ENCODE measurements around the gene FAM50B.

Gene FAM50B

GRCh38 chr6:3859878-3860552, 10.8 kb downstream of the FAM50B start:
- no peak overlapping the region for H3K27ac ChIP-seq (ENCODE audit: extremely low read depth, low read depth, low read length)
- no peaks in the 10 kb centered on the region for H3K4me1 ChIP-seq (ENCODE audit: control insufficient read depth, insufficient read depth, low read length)
- no peak overlapping the region for H3K4me3 ChIP-seq (ENCODE audit: low read depth, low read length)
- ChIA-PET POLR2A (no interaction called here), CTCF (interaction anchor here (0.9 to 5.0 kb wide), 2 partner anchors 11 to 73 kb away, joined by 3 to 31 read pairs; partner anchors contain the start of gene FAM50B)
- H3K36me3 ChIP-seq (ENCODE audit: control insufficient read depth in 2 of 2, insufficient read depth in 1 of 2, low read length in 2 of 2): no peaks in the 10 kb centered on the region
- H3K9me3 ChIP-seq (ENCODE audit: control insufficient read depth, insufficient read depth, low read depth, low read length): no peaks in the 10 kb centered on the region
- TF ChIP-seq KLF9 (tag by site-specific recombination; IDR thresholded peaks at IDR 0.05; ENCODE audit: low read depth): no peak

DNA sequence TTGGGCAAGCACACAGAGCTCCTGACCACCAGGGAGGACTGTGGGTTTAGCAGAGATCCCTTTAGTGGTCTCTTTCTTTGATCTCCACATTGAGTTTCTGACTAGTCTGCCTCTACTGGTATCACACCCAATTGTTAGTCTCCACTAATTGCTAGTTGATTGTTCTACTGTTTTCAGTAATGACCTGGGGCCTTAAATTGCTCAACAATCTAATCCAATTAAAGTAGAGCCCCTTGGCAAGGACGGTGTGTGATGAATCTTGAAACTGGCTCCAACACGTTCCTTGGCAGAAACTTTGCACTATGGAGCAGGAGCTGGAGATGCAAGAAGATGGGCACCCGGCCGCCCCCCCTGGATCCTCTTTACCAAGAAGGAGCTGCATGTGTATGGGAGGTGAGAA, 12.3 kb downstream of the FAM50B start:
- TF ChIP-seq GLIS2 (tag by site-specific recombination; IDR thresholded peaks at IDR 0.05): no peak
- no peak for TF ChIP-seq YY2 (tag by site-specific recombination; IDR thresholded peaks at IDR 0.05)
- TF ChIP-seq ZNF223 (tag by site-specific recombination; IDR thresholded peaks at IDR 0.05): no peak
- no peak for TF ChIP-seq ZNF654 (tag by site-specific recombination; IDR thresholded peaks at IDR 0.05; ENCODE audit: low read depth)
- TF ChIP-seq ZNF791 (tag by site-specific recombination; IDR thresholded peaks at IDR 0.05): no peak
- no peak for TF ChIP-seq HOXD13 (CRISPR knock-in tag; IDR thresholded peaks at IDR 0.05; ENCODE audit: borderline replicate concordance)
- no peak for TF ChIP-seq ZIC2 (tag by site-specific recombination; IDR thresholded peaks at IDR 0.05)
- no peak for TF ChIP-seq ZNF391 (tag by site-specific recombination; IDR thresholded peaks at IDR 0.05; ENCODE audit: borderline replicate concordance, low read depth)
- TF ChIP-seq, protein P1, sequence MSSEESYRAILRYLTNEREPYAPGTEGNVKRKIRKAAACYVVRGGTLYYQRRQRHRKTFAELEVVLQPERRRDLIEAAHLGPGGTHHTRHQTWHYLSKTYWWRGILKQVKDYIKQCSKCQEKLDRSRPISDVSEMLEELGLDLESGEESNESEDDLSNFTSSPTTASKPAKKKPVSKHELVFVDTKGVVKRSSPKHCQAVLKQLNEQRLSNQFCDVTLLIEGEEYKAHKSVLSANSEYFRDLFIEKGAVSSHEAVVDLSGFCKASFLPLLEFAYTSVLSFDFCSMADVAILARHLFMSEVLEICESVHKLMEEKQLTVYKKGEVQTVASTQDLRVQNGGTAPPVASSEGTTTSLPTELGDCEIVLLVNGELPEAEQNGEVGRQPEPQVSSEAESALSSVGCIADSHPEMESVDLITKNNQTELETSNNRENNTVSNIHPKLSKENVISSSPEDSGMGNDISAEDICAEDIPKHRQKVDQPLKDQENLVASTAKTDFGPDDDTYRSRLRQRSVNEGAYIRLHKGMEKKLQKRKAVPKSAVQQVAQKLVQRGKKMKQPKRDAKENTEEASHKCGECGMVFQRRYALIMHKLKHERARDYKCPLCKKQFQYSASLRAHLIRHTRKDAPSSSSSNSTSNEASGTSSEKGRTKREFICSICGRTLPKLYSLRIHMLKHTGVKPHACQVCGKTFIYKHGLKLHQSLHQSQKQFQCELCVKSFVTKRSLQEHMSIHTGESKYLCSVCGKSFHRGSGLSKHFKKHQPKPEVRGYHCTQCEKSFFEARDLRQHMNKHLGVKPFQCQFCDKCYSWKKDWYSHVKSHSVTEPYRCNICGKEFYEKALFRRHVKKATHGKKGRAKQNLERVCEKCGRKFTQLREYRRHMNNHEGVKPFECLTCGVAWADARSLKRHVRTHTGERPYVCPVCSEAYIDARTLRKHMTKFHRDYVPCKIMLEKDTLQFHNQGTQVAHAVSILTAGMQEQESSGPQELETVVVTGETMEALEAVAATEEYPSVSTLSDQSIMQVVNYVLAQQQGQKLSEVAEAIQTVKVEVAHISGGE (tag by site-specific recombination; conservative IDR thresholded peaks at IDR 0.05; ENCODE audit: low read depth): no peak
- no peak for TF ChIP-seq ZNF16 (tag by site-specific recombination; IDR thresholded peaks at IDR 0.05; ENCODE audit: low read depth)
- no peak for TF ChIP-seq ZXDB (tag by site-specific recombination; IDR thresholded peaks at IDR 0.05)
- TF ChIP-seq YY1 (tag by site-specific recombination; IDR thresholded peaks at IDR 0.05): no peak
- CTCF ChIA-PET: interaction anchor here (0.6 to 5.0 kb wide), 7 partner anchors 13 to 119 kb away, joined by 3 to 31 read pairs (median 5); partner anchors contain the start of gene FAM50B
- H3K9me3 ChIP-seq (ENCODE audit: control insufficient read depth, insufficient read depth, low read depth, low read length): no peaks in the 10 kb centered on the region

GRCh38 chr6:3862038-3862437, 12.9 kb downstream of the FAM50B start:
- no peaks in the 10 kb centered on the region for H3K36me3 ChIP-seq (ENCODE audit: control insufficient read depth in 2 of 2, insufficient read depth in 1 of 2, low read length in 2 of 2)
- H3K4me3 ChIP-seq (ENCODE audit: low read depth, low read length): no peak overlapping the region
- ChIA-PET CTCF (interaction anchor here (0.6 to 5.0 kb wide), 8 partner anchors 10 to 597 kb away, joined by 3 to 31 read pairs (median 4); partner anchors contain the start of gene FAM50B), POLR2A (interaction anchor here (1.3 kb wide), 1 partner anchor 13 kb away, joined by 3 read pairs; the partner anchor contains the start of gene FAM50B)
- H3K9me3 ChIP-seq (ENCODE audit: control insufficient read depth, insufficient read depth, low read depth, low read length): no peaks in the 10 kb centered on the region
- H3K4me1 ChIP-seq (ENCODE audit: control insufficient read depth, insufficient read depth, low read length): no peaks in the 10 kb centered on the region
- H3K27ac ChIP-seq (ENCODE audit: extremely low read depth, low read depth, low read length): no peak overlapping the region
- no peak for TF ChIP-seq ZSCAN16 (tag by site-specific recombination; IDR thresholded peaks at IDR 0.05)
- TF ChIP-seq IKZF3 (tag by site-specific recombination; IDR thresholded peaks at IDR 0.05): no peak
- TF ChIP-seq ZNF114 (tag by site-specific recombination; IDR thresholded peaks at IDR 0.05): no peak
- TF ChIP-seq SP2 (tag by site-specific recombination; IDR thresholded peaks at IDR 0.05): no peak
- no peak for TF ChIP-seq GLI2 (tag by site-specific recombination; IDR thresholded peaks at IDR 0.05; ENCODE audit: borderline replicate concordance, low read depth)
- TF ChIP-seq OSR2 (tag by site-specific recombination; IDR thresholded peaks at IDR 0.05): no peak
- no peak for TF ChIP-seq MEIS1 (CRISPR knock-in tag; IDR thresholded peaks at IDR 0.05; ENCODE audit: borderline replicate concordance)
- TF ChIP-seq ZNF510 (tag by site-specific recombination; IDR thresholded peaks at IDR 0.05; ENCODE audit: insufficient replicate concordance): no peak
- TF ChIP-seq ZSCAN30 (tag by site-specific recombination; IDR thresholded peaks at IDR 0.05): no peak
- TF ChIP-seq PBX3 (CRISPR knock-in tag; IDR thresholded peaks at IDR 0.05): no peak
- TF ChIP-seq ZNF488 (tag by site-specific recombination; IDR thresholded peaks at IDR 0.05): no peak
- TF ChIP-seq, protein P2, sequence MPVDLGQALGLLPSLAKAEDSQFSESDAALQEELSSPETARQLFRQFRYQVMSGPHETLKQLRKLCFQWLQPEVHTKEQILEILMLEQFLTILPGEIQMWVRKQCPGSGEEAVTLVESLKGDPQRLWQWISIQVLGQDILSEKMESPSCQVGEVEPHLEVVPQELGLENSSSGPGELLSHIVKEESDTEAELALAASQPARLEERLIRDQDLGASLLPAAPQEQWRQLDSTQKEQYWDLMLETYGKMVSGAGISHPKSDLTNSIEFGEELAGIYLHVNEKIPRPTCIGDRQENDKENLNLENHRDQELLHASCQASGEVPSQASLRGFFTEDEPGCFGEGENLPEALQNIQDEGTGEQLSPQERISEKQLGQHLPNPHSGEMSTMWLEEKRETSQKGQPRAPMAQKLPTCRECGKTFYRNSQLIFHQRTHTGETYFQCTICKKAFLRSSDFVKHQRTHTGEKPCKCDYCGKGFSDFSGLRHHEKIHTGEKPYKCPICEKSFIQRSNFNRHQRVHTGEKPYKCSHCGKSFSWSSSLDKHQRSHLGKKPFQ (tag by site-specific recombination; IDR thresholded peaks at IDR 0.05): no peak

More for the DNA sequence above, 12.3 kb downstream of the FAM50B start:
- no peak overlapping the region for H3K4me3 ChIP-seq (ENCODE audit: low read depth, low read length)
- POLR2A ChIA-PET: interaction anchor here (1.3 kb wide), 1 partner anchor 12 kb away, joined by 3 read pairs; the partner anchor contains the start of gene FAM50B
- no peak overlapping the region for H3K27ac ChIP-seq (ENCODE audit: extremely low read depth, low read depth, low read length)
- no peaks in the 10 kb centered on the region for H3K4me1 ChIP-seq (ENCODE audit: control insufficient read depth, insufficient read depth, low read length)
- no peaks in the 10 kb centered on the region for H3K36me3 ChIP-seq (ENCODE audit: control insufficient read depth in 2 of 2, insufficient read depth in 1 of 2, low read length in 2 of 2)
